AG04449 (cell line): ENCODE measurements around the gene FBXO17.
A peak's percentile ranks its signal among the peaks of the same experiment; 100 is the strongest.

Experiments
- CTCF ChIA-PET: fragments of 350-600 bp; formaldehyde crosslinking; extraction: SDS; loops from one replicate; lab custom pipeline; 2021; ENCODE audit warnings: antibody characterized with exemption; lab: Yijun Ruan, JAX
- POLR2A ChIA-PET: fragments of 400-600, 350-600 bp; formaldehyde crosslinking; extraction: SDS; loops from one replicate; lab custom pipeline; 2020; ENCODE audit warnings: antibody characterized with exemption, inconsistent platforms; lab: Yijun Ruan, JAX
- DNase-seq: peaks from one replicate; pipeline ENCODE4 v3.0.0-alpha.2; 2010; ENCODE audit warnings: low read depth, low spot score
- H3K4me3 ChIP-seq: 2 replicates; pipeline ENCODE4 v1.5.1; 2011; ENCODE audit warnings: low read depth, mild to moderate bottlenecking, control low read depth, low read length
- CTCF ChIP-seq: IDR thresholded peaks from one replicate; pipeline ENCODE4 v1.5.1; 2011; ENCODE audit warnings: mild to moderate bottlenecking, moderate library complexity, low read length, control low read depth, inconsistent platforms; ENCODE audit not compliant: insufficient read depth; ENCODE audit errors: missing control alignments

FBXO17 gene

GRCh38 chr19:38904581-38905539 is 70.7 kb downstream of the FBXO17 start:
- no peak overlapping the region for H3K4me3 ChIP-seq
- POLR2A ChIA-PET, result no interaction called here
- CTCF ChIA-PET, result interaction anchor here (2.2 kb wide), 1 partner anchor 17 kb away, joined by 6 read pairs; no protein-coding TSS in a partner anchor
- DNase-seq, result no peak
- TF ChIP-seq CTCF, result no peak

- no peak for DNase-seq
- ChIA-PET CTCF (interaction anchor here (1.0 to 4.4 kb wide), 5 partner anchors 14 to 499 kb away, joined by 3 to 53 read pairs (median 4); partner anchors contain the start of genes FAM98C, MRPS12 and SARS2), POLR2A (no interaction called here)
- TF ChIP-seq CTCF, result no peak
- no peak overlapping the region for H3K4me3 ChIP-seq
Observed at GRCh38 chr19:38901683-38902082, 73.9 kb downstream of the FBXO17 start.

- ChIA-PET POLR2A (no interaction called here), CTCF (interaction anchor here (0.7 to 4.4 kb wide), 6 partner anchors 13 to 356 kb away, joined by 4 to 53 read pairs (median 6); partner anchors contain the start of genes MRPS12 and SARS2)
- no peak for TF ChIP-seq CTCF
- H3K4me3 ChIP-seq, result peak overlapping the region; percentile 84
- DNase-seq, result no peak
Observed at GRCh38 chr19:38900743-38901190, 74.8 kb downstream of the FBXO17 start.

GRCh38 chr19:38900202-38900629 is 75.3 kb downstream of the FBXO17 start:
- TF ChIP-seq CTCF, result no peak
- peak overlapping the region; percentile 84 for H3K4me3 ChIP-seq
- no peak for DNase-seq
- CTCF ChIA-PET, result interaction anchor here (0.9 to 4.4 kb wide), 5 partner anchors 13 to 262 kb away, joined by 4 to 53 read pairs (median 8); partner anchors contain the start of genes MRPS12 and SARS2
- POLR2A ChIA-PET, result interaction anchor here (0.8 to 1.0 kb wide), 3 partner anchors 12 to 368 kb away, joined by 3 to 4 read pairs (median 4); no protein-coding TSS in a partner anchor

DNA sequence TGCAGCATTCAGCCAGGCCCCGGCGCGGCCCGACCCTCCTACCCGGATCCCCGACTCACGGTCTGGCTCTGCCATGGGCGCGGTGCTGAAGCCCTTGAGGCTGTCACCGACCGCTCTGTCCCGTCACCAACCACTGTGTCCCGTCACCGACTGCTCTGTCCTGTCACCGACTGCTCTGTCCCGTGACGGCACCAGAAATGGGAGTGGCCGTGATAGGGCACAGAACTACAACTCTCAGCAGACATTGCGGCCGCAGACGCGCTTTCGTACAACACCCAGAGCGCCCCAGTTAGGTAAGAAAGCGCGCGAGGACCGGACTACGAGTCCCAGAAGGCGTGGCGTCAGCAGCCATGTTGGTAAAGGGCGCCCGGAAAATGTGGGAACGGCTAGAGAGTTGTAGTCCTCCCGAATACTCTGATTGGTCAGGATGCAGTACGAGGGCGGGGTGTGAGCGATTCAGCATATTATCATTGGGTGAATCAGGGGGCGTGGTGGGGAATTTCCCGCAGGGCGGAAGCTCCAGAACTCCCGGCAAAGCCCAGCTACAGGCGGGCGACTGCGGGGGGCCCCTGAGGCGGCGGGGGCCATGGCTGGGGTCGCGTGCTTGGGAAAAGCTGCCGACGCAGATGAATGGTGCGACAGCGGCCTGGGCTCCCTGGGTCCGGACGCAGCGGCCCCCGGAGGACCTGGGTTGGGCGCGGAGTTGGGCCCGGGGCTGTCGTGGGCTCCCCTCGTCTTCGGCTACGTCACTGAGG is 75.9 kb downstream of the FBXO17 start, which contains the start of the genes NFKBIB and SIRT2:
NFKBIB (plus strand) TSS at position 523 of the 755 bp plus-strand sequence; CDS start at position 587, 64 bp downstream.
SIRT2 (minus strand) TSS at position 172 of the 755 bp plus-strand sequence; CDS start at position 75, 97 bp downstream.
- TF ChIP-seq CTCF, result no peak
- CTCF ChIA-PET, result interaction anchor here (1.3 to 4.4 kb wide), 3 partner anchors 12 to 30 kb away, joined by 8 to 53 read pairs (median 13); partner anchors contain the start of genes MRPS12 and SARS2
- POLR2A ChIA-PET, result interaction anchor here (0.8 to 1.0 kb wide), 3 partner anchors 12 to 368 kb away, joined by 3 to 4 read pairs (median 4); no protein-coding TSS in a partner anchor
- H3K4me3 ChIP-seq, result peak within 1 kb of the TSS; percentile 91
- peak; percentile 97 for DNase-seq
